ENCODE measurements around the gene SALL2.

- no peak for TF ChIP-seq CTCF (IDR thresholded peaks at IDR 0.05; ENCODE audit: low read depth, low read length, missing input control)
- TF ChIP-seq MAX (IDR thresholded peaks at IDR 0.05) = no peak
Observed at GRCh38 chr14:21525571-21525961, 580 bp downstream of the SALL2 start.

All from liver (tissue), 2 donors.